Peyer's patch (tissue), 4 donors: ENCODE data around the gene GINS2. TPM values are rescaled to one million over a fixed set of nuclear protein-coding genes. Genes with fewer than 3 reads are reported as not detected.

ENCODE experiments used
- DNase-seq, 3 donors: peaks; one replicate each; pipeline ENCODE4 v3.0.0-alpha.2; 2017 to 2019
- H3K27ac ChIP-seq, 4 donors: fragments of 200-600 bp; sonication (generic); one replicate each; pipeline ENCODE4 v1.5.1; 2016 to 2019
- H3K27me3 ChIP-seq, 2 donors: fragments of 200-600 bp; sonication (generic); one replicate each; pipeline ENCODE4 v1.5.1; 2019
- H3K36me3 ChIP-seq, 3 donors: fragments of 200-600 bp; sonication (generic); one replicate each; pipeline ENCODE4 v1.5.1; 2016 to 2019
- H3K4me1 ChIP-seq, 4 donors: fragments of 200-600 bp; sonication (generic); one replicate each; pipeline ENCODE4 v1.5.1; 2016 to 2019
- H3K4me3 ChIP-seq, 4 donors: fragments of 200-600 bp; sonication (generic); 1 replicate in 3 of 4; 2 replicates in 1 of 4; pipeline ENCODE4 v1.5.1; 2016 to 2019; ENCODE audit warnings: mild to moderate bottlenecking in 1 of 4
- H3K9me3 ChIP-seq, 4 donors: fragments of 200-600 bp; sonication (generic); one replicate each; pipeline ENCODE4 v1.5.1; 2016 to 2019; ENCODE audit warnings: mild to moderate bottlenecking in 1 of 4
- POLR2A ChIP-seq, 2 donors: fragments of 450-650 bp; IDR thresholded peaks; one replicate each; pipeline ENCODE4 v1.5.1; 2017; ENCODE audit warnings: antibody characterized with exemption in 2 of 2, mild to moderate bottlenecking in 2 of 2, moderate library complexity in 2 of 2
- total RNA-seq, 4 donors: library from RNA; depleted of rRNA; stranded (reverse); fragments of >200 nt; gene quantifications; one replicate each; pipeline ENCODE4 v1.1.0, GENCODE V29; 2016
- TF ChIP-seq, protein P1 (sequence below), 6 experiments: fragments of 450-650 bp in 4 of 6; fragments of 200-600 bp in 2 of 6; sonication (generic) in 1 of 6; IDR thresholded peaks; one replicate each; pipeline ENCODE4 v1.5.1; 2017 to 2019; ENCODE audit warnings: antibody characterized with exemption in 6 of 6, mild to moderate bottlenecking in 3 of 6, moderate library complexity in 1 of 6

Gene GINS2
- total RNA-seq, 4 donors from 2014 or later = 2.9 to 10.7 (median 5.2) TPM

- DNase-seq = no peak
- Histone ChIP-seq H3K36me3 (peaks cover 0 to 14% (median 0%) of the 10 kb centered on the region in 3 donors), H3K27ac (no peak overlapping the region), H3K9me3 (peaks cover 0 to 7% (median 0%) of the 10 kb centered on the region in 4 donors), H3K4me3 (no peak overlapping the region), H3K4me1 (peaks cover 0 to 11% (median 0%) of the 10 kb centered on the region in 4 donors), H3K27me3 (no peaks in the 10 kb centered on the region)
- no peak for TF ChIP-seq POLR2A (IDR thresholded peaks at IDR 0.05)
- TF ChIP-seq, protein P1, sequence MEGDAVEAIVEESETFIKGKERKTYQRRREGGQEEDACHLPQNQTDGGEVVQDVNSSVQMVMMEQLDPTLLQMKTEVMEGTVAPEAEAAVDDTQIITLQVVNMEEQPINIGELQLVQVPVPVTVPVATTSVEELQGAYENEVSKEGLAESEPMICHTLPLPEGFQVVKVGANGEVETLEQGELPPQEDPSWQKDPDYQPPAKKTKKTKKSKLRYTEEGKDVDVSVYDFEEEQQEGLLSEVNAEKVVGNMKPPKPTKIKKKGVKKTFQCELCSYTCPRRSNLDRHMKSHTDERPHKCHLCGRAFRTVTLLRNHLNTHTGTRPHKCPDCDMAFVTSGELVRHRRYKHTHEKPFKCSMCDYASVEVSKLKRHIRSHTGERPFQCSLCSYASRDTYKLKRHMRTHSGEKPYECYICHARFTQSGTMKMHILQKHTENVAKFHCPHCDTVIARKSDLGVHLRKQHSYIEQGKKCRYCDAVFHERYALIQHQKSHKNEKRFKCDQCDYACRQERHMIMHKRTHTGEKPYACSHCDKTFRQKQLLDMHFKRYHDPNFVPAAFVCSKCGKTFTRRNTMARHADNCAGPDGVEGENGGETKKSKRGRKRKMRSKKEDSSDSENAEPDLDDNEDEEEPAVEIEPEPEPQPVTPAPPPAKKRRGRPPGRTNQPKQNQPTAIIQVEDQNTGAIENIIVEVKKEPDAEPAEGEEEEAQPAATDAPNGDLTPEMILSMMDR (IDR thresholded peaks at IDR 0.05) = no peak
Observed at GRCh38 chr16:85631230-85631629, 57.5 kb downstream of the GINS2 start.

GRCh38 chr16:85629853-85630252 lies 58.9 kb downstream of the GINS2 start:
- H3K36me3 ChIP-seq = peaks cover 0 to 9% (median 0%) of the 10 kb centered on the region in 3 donors

GRCh38 chr16:85629326-85629725 lies 59.4 kb downstream of the GINS2 start:
- Histone ChIP-seq H3K27me3 (no peaks in the 10 kb centered on the region), H3K27ac (no peak overlapping the region), H3K9me3 (peaks cover 0 to 7% (median 0%) of the 10 kb centered on the region in 4 donors), H3K4me3 (no peak overlapping the region), H3K36me3 (peaks cover 0 to 8% (median 0%) of the 10 kb centered on the region in 3 donors), H3K4me1 (peaks cover 0 to 26% (median 0%) of the 10 kb centered on the region in 4 donors)
- no peak for TF ChIP-seq POLR2A (IDR thresholded peaks at IDR 0.05)
- TF ChIP-seq, protein P1 (IDR thresholded peaks at IDR 0.05) = no peak
- DNase-seq = no peak

More at GRCh38 chr16:85629853-85630252, 58.9 kb downstream of the GINS2 start:
- Histone ChIP-seq H3K9me3 (peaks cover 0 to 7% (median 0%) of the 10 kb centered on the region in 4 donors), H3K27ac (no peak overlapping the region), H3K27me3 (no peaks in the 10 kb centered on the region), H3K4me1 (peaks cover 0 to 25% (median 0%) of the 10 kb centered on the region in 4 donors), H3K4me3 (no peak overlapping the region)
- DNase-seq = no peak
- TF ChIP-seq POLR2A (IDR thresholded peaks at IDR 0.05) = no peak
- TF ChIP-seq, protein P1 (IDR thresholded peaks at IDR 0.05) = no peak

- peaks cover 0 to 32% (median 0%) of the 10 kb centered on the region in 4 donors for H3K4me1 ChIP-seq
- peaks cover 0 to 1% (median 0%) of the 10 kb centered on the region in 3 donors for H3K36me3 ChIP-seq
- DNase-seq = no peak
- H3K9me3 ChIP-seq = peaks cover 0 to 7% (median 0%) of the 10 kb centered on the region in 4 donors
- no peaks in the 10 kb centered on the region for H3K27me3 ChIP-seq
- H3K4me3 ChIP-seq = no peak overlapping the region
- TF ChIP-seq, protein P1 (IDR thresholded peaks at IDR 0.05) = no peak
- no peak for TF ChIP-seq POLR2A (IDR thresholded peaks at IDR 0.05)
- peak overlapping the region in 1 of 4 donors; percentile 32 for H3K27ac ChIP-seq
Observed at GRCh38 chr16:85628645-85629044, 60.1 kb downstream of the GINS2 start.

- H3K27me3 ChIP-seq = no peaks in the 10 kb centered on the region
- peaks cover 0 to 7% (median 0%) of the 10 kb centered on the region in 4 donors for H3K9me3 ChIP-seq
- TF ChIP-seq POLR2A (IDR thresholded peaks at IDR 0.05) = no peak
- TF ChIP-seq, protein P1 (IDR thresholded peaks at IDR 0.05) = no peak
- no peak overlapping the region for H3K4me3 ChIP-seq
- DNase-seq = no peak
- H3K27ac ChIP-seq = peak overlapping the region in 1 of 4 donors; percentile 32
- peaks cover 0 to 32% (median 0%) of the 10 kb centered on the region in 4 donors for H3K4me1 ChIP-seq
- no peaks in the 10 kb centered on the region for H3K36me3 ChIP-seq
Observed at GRCh38 chr16:85628265-85628556, 60.5 kb downstream of the GINS2 start.
